Fibroblast of the aortic adventitia (primary cell): ENCODE results near the gene CAV2. TPM values are rescaled to one million over a fixed set of nuclear protein-coding genes. Genes with fewer than 3 reads are reported as not detected.
A peak's percentile ranks its signal among the peaks of the same experiment; 100 is the strongest.

ENCODE experiments used
- DNase-seq: peaks from one replicate; pipeline ENCODE4 v3.0.0-alpha.2; 2010; ENCODE audit warnings: low read depth
- H3K4me3 ChIP-seq: 2 replicates; pipeline ENCODE4 v1.5.1; 2011; ENCODE audit warnings: low read depth, mild to moderate bottlenecking, control low read depth, low read length, moderate library complexity
- CTCF ChIP-seq: IDR thresholded peaks from 2 replicates; pipeline ENCODE4 v1.5.1; 2011; ENCODE audit warnings: mild to moderate bottlenecking, low read length, control low read depth, inconsistent platforms; ENCODE audit not compliant: insufficient read depth
- total RNA-seq: library from RNA; depleted of rRNA; stranded (reverse); fragments of >200 nt; gene quantifications from 2 replicates; pipeline ENCODE4 v1.2.3, GENCODE V29; 2012; ENCODE audit warnings: low replicate concordance

The CAV2 gene
- 51.2 and 113 TPM in 2 replicates for total RNA-seq

GRCh38 chr7:116499168-116500077 lies at the start of gene CAV2:
TSS of gene CAV2 (plus strand) at chr7:116499738. CDS start at chr7:116499782, 44 bp downstream.
- DNase-seq: peak; percentile 39
- H3K4me3 ChIP-seq: peak within 1 kb of the TSS; percentile 81
- TF ChIP-seq CTCF: no peak

GRCh38 chr7:116449950-116450349 lies 49.6 kb upstream of the CAV2 start:
- H3K4me3 ChIP-seq: no peak overlapping the region
- peak; percentile 86 for DNase-seq
- TF ChIP-seq CTCF: no peak

GRCh38 chr7:116451957-116452729 lies 47.4 kb upstream of the CAV2 start:
- no peak for TF ChIP-seq CTCF
- H3K4me3 ChIP-seq: no peak overlapping the region
- no peak for DNase-seq

- no peak for TF ChIP-seq CTCF
- H3K4me3 ChIP-seq: no peak overlapping the region
- no peak for DNase-seq
Measured at GRCh38 chr7:116454377-116454776, 45.2 kb upstream of the CAV2 start.

- no peak overlapping the region for H3K4me3 ChIP-seq
- no peak for TF ChIP-seq CTCF
- peak; percentile 78 for DNase-seq
Measured at GRCh38 chr7:116455009-116455408, 44.5 kb upstream of the CAV2 start.

- no peak overlapping the region for H3K4me3 ChIP-seq
- TF ChIP-seq CTCF: no peak
- no peak for DNase-seq
Measured at GRCh38 chr7:116455499-116455898, 44.0 kb upstream of the CAV2 start.
